ENCODE results near the gene IL11.

IL11 gene

GRCh38 chr19:55321466-55322137 lies 48.7 kb downstream of the IL11 start:
- DNase-seq, result no peak

GRCh38 chr19:55320844-55321419 lies 49.3 kb downstream of the IL11 start:
- no peak for DNase-seq

GRCh38 chr19:55319785-55320184 lies 50.5 kb downstream of the IL11 start:
- no peak for DNase-seq

GRCh38 chr19:55316646-55317045 lies 53.6 kb downstream of the IL11 start:
- DNase-seq, result no peak

- no peak for DNase-seq
Observed at GRCh38 chr19:55315956-55316525, 54.2 kb downstream of the IL11 start.

GRCh38 chr19:55314396-55314795 lies 55.9 kb downstream of the IL11 start:
- no peak for DNase-seq
